ENCODE measurements around the gene LRRN2.

The LRRN2 gene

DNA sequence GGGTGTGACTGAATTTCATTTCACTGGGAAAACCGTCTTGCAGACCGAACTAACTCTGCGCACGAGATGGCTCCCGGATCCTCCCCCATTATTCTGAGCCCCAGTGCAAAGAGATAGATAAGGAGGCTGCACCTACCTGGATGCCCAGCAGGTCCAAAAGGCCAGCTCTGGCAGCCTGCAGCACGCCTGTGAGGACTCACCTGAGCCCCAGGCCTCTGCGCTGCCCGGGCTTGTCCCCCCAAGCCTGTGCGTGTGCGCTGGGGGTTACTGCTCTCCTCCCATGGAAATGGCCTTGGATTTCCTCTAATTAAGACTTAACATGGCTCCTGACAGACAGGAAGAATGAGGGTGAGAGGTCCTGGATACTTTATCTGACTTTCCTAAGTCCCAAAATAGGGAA lies 85.9 kb downstream of the LRRN2 start:
- DNase-seq (ENCODE audit: extremely low read depth, low read depth), result no peak
- TF ChIP-seq, protein P1, sequence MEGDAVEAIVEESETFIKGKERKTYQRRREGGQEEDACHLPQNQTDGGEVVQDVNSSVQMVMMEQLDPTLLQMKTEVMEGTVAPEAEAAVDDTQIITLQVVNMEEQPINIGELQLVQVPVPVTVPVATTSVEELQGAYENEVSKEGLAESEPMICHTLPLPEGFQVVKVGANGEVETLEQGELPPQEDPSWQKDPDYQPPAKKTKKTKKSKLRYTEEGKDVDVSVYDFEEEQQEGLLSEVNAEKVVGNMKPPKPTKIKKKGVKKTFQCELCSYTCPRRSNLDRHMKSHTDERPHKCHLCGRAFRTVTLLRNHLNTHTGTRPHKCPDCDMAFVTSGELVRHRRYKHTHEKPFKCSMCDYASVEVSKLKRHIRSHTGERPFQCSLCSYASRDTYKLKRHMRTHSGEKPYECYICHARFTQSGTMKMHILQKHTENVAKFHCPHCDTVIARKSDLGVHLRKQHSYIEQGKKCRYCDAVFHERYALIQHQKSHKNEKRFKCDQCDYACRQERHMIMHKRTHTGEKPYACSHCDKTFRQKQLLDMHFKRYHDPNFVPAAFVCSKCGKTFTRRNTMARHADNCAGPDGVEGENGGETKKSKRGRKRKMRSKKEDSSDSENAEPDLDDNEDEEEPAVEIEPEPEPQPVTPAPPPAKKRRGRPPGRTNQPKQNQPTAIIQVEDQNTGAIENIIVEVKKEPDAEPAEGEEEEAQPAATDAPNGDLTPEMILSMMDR (IDR thresholded peaks at IDR 0.05; ENCODE audit: low read depth, low read length, missing control alignments), result no peak
- H3K4me3 ChIP-seq (replicated peaks; ENCODE audit: low read depth, low read length), result no peak overlapping the region

- no peak overlapping the region for H3K4me3 ChIP-seq (replicated peaks; ENCODE audit: low read depth, low read length)
- TF ChIP-seq, protein P1 (IDR thresholded peaks at IDR 0.05; ENCODE audit: low read depth, low read length, missing control alignments), result no peak
- DNase-seq (ENCODE audit: extremely low read depth, low read depth), result no peak
Measured at GRCh38 chr1:204599098-204599497, 86.4 kb downstream of the LRRN2 start.

- no peak for DNase-seq (ENCODE audit: extremely low read depth, low read depth)
- H3K4me3 ChIP-seq (replicated peaks; ENCODE audit: low read depth, low read length), result no peak overlapping the region
- TF ChIP-seq, protein P1 (IDR thresholded peaks at IDR 0.05; ENCODE audit: low read depth, low read length, missing control alignments), result no peak
Measured at GRCh38 chr1:204598319-204598969, 87.1 kb downstream of the LRRN2 start.

GRCh38 chr1:204592246-204592948 lies 93.1 kb downstream of the LRRN2 start:
- TF ChIP-seq, protein P1 (IDR thresholded peaks at IDR 0.05; ENCODE audit: low read depth, low read length, missing control alignments), result no peak
- H3K4me3 ChIP-seq (replicated peaks; ENCODE audit: low read depth, low read length), result no peak overlapping the region
- no peak for DNase-seq (ENCODE audit: extremely low read depth, low read depth)

DNA sequence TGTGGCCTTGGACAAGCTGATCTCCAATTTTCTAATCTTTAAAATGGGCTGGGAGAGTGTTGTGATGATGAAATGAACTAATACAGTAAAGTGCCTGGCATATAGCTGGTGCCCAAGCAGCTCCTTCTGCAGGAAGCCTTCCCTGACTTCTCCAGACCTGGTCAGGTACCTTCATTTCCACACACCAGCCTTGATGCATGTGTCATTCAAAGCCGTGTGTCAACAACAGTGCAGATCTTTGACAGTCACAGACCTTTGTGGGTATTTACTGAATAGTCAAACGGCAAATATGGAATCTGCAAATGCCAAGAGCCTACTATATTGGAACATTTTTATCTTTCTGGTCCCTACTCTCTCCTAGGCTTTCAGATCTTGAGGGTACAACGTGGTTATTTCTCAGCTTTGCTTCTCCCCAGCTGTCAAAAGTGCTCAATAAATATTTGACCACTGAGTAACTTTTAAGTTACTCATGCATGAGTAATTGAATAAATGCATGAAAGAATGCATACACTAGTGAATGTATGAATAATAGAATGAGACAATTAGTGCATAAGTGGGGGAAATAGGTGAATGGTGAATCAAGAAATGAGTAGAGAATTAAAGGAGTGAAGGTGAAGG lies 94.0 kb downstream of the LRRN2 start:
- no peak for DNase-seq (ENCODE audit: extremely low read depth, low read depth)
- H3K4me3 ChIP-seq (replicated peaks; ENCODE audit: low read depth, low read length), result no peak overlapping the region
- TF ChIP-seq, protein P1 (IDR thresholded peaks at IDR 0.05; ENCODE audit: low read depth, low read length, missing control alignments), result no peak

DNA sequence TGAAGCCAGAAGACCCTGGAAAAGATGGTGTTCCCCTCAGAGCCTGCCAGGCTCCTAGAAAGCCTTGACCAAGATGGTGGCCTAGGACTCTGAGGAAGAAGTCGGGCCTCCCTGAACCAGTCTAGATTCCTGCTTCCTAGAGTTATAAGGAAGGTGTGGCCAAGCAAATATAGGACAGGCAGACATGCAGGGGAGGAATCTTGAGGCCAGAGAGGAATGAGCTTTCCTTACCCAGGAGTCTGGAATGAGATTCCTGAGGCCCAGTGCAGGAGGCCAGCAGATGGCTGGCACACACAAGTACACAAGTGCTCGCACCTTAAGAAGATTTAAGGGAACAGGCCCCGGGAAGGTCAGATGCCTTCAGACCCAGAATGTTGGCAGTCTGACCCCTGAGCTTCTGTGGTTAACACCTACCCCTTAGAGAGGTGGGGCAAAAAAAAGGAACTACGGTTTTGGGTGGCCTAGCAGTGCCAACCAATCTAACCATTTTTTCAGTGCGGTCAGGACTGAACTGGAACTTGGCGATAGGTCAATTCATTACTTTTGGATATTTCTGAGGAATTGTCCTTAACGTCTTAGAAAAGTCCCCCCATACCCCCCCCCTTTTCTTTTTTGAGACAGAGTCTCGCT lies 96.0 kb downstream of the LRRN2 start:
- TF ChIP-seq, protein P1 (IDR thresholded peaks at IDR 0.05; ENCODE audit: low read depth, low read length, missing control alignments), result no peak
- DNase-seq (ENCODE audit: extremely low read depth, low read depth), result no peak
- H3K4me3 ChIP-seq (replicated peaks; ENCODE audit: low read depth, low read length), result no peak overlapping the region
